Stomach (tissue), 4 donors: Measurements from ENCODE around the gene GSTO2.

Experiments
- POLR2A ChIP-seq, 4 donors: fragments of 450-650 bp; IDR thresholded peaks; one replicate each; pipeline ENCODE4 v1.6.1; 2016; ENCODE audit warnings: antibody characterized with exemption in 4 of 4, control low read depth in 2 of 4, mild to moderate bottlenecking in 1 of 4, moderate library complexity in 1 of 4
- POLR2AphosphoS5 ChIP-seq, 3 donors: sonication (generic); formaldehyde crosslinking; IDR thresholded peaks; one replicate each; pipeline ENCODE4 v1.6.1; 2016; ENCODE audit warnings: antibody characterized with exemption in 3 of 3
- TF ChIP-seq, protein P1 (sequence below), 7 experiments: fragments of 450-650 bp in 4 of 7; fragments of 200-600 bp in 3 of 7; sonication (generic) in 3 of 7; IDR thresholded peaks; one replicate each; pipeline ENCODE4 v1.5.1; 2016 to 2019; ENCODE audit warnings: antibody characterized with exemption in 7 of 7, control low read depth in 2 of 7, mild to moderate bottlenecking in 1 of 7

DNA sequence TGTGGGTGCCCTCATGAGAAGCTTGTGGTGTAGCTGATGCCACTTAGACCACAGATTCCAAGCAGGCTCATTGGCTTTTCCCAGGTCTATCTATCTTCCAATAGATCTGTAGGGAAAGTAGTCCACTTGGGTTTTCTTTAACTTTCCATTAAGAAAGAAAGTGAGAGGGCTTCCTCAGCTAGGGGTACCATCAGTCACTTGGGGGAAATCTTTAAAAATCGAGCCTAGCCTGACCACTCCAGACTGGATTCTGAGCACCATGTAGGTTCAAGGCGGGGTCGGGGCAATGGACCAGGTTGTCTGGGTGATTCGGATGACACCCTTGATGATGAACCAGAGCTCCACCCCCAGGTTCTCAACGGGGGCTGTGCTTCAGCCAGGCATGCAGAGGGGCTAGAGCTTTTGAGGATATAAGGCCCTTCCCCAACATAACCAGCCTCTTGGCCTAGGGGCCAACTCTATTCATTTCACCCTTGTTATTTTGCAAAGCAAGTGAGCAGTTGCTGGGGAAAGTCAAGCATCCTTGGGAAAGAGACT is 42.3 kb downstream of the GSTO2 start:
- TF ChIP-seq, protein P1, sequence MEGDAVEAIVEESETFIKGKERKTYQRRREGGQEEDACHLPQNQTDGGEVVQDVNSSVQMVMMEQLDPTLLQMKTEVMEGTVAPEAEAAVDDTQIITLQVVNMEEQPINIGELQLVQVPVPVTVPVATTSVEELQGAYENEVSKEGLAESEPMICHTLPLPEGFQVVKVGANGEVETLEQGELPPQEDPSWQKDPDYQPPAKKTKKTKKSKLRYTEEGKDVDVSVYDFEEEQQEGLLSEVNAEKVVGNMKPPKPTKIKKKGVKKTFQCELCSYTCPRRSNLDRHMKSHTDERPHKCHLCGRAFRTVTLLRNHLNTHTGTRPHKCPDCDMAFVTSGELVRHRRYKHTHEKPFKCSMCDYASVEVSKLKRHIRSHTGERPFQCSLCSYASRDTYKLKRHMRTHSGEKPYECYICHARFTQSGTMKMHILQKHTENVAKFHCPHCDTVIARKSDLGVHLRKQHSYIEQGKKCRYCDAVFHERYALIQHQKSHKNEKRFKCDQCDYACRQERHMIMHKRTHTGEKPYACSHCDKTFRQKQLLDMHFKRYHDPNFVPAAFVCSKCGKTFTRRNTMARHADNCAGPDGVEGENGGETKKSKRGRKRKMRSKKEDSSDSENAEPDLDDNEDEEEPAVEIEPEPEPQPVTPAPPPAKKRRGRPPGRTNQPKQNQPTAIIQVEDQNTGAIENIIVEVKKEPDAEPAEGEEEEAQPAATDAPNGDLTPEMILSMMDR (IDR thresholded peaks at IDR 0.05) = no peak
- TF ChIP-seq POLR2AphosphoS5 (IDR thresholded peaks at IDR 0.05) (no peak), POLR2A (IDR thresholded peaks at IDR 0.05) (no peak)
